GM18505 (cell line): ENCODE results near the gene PRADC1.

Source experiments
- ATAC-seq: cut with Tn5 transposase; IDR thresholded peaks from one replicate; pipeline ENCODE4 v1.9.1; 2021; ENCODE audit not compliant: unreplicated experiment
- POLR2A ChIP-seq: IDR thresholded peaks from 4 replicates; pipeline ENCODE4 v1.6.1; 2011; ENCODE audit warnings: borderline replicate concordance; ENCODE audit not compliant: insufficient read depth, insufficient read length; ENCODE audit errors: extremely low read depth

PRADC1 gene

GRCh38 chr2:73235315-73236028 is 2.4 kb upstream of the PRADC1 start:
- TF ChIP-seq POLR2A, result no peak

DNA sequence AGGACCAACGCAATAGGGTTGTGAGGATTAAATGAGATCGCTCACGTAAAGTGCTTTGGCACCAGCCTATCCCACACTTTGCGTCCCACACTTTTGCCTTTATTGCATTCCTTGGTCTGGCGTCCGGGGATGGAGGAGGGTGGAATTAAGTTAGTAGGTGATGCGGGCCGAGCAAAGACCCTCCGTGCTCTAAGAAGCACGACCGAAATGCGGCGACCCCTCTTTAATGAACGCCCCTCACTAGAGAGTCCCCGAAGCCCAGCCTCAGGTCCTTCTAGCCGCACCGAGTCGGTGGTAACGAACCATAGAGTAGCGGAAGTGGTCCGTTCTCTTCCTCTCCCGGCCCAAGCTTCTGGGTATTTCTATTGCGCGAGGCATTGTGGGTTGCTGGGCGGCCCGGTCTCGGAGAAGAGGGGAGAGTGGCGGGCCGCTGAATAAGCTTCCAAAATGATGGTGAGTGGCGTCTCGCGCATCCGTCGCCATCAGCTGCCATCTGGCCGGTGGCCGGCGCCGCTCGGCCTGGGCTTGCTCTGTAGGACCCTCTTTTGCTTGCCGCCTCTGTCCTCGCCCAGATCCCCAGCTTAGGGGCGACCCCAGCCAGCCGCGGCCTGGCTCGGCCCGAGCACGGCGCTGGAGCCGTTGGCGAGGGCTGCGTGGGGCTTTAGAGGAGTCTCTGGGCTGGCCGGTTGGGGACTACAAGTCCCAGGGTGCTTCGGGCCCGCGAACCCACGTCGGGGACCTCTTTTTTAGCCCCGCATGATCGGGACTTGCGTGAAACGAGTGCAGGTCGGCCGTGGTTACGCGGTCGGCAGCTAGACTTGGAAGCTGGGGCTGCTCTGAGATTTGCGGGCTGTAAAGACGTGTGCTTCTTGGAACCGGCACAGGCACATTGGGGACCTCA is 1.1 kb upstream of the PRADC1 start, which contains the start of gene CCT7:
CCT7 (plus strand) TSS at position 377 of the 901 bp plus-strand sequence; CDS start at position 448, 71 bp downstream.
- TF ChIP-seq POLR2A, result peak; percentile 99
- ATAC-seq, result peak; percentile 53

More at GRCh38 chr2:73235315-73236028, 2.4 kb upstream of the PRADC1 start:
- no peak for ATAC-seq

DNA sequence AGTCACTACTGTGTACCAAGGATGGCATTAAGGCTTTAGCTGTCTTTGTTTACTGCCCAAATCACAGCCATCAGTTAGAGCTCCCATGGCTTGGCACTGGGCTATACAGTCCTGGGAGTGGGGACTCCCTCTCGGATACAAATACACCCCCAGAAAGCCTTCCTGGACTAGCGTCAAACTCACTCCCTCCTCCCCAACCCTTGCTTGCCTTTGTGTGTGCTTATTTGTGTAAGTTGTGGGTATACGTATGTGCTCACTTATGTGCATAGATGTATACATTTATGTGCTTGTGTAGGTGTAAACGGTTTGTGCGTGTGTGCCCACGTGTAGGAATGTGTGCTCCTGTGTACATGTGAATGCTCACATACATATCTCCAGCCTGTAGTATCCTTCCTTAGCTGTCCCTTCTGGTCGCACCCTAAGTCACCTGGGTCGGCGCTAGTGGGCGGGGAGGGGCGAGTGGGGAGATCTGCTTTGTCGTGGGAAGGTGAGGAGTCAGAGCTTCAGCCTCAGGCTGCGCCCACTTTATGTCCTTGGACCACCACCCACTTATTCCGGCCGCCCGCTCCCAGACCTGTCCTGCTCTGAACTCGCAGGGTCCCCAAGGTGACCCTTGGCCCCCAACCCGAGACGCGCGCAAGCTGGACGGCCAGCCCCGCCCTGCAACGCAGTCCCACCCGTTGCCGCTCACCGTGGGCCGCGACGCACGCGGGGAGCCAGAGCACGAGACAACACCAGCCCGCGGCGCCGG is 461 bp downstream of the PRADC1 start:
- no peak for TF ChIP-seq POLR2A
- no peak for ATAC-seq

- no peak for ATAC-seq
- TF ChIP-seq POLR2A, result no peak
These were observed 4.4 kb downstream of the PRADC1 start for GRCh38 chr2:73228631-73229030.

DNA sequence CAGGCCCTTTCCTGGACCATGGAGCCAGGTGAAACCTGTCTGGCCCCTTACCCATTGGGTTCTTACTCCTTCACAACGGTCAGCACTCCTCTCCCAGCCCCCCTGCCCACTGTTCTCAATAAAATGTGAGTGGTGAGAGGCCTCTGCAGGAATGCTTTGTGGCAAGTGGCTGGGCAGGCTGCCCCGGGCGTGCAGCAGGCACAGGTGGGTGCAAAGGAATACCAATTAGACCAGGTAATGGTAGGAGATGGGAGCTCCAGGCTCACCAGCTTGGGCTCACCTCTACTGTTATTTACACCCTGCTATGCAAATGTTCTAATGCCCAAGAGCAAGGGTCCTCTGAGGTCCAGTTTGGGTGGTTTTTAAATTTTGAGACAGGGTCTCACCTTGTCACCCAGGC is 6.0 kb downstream of the PRADC1 start:
- ATAC-seq, result no peak
- TF ChIP-seq POLR2A, result no peak

DNA sequence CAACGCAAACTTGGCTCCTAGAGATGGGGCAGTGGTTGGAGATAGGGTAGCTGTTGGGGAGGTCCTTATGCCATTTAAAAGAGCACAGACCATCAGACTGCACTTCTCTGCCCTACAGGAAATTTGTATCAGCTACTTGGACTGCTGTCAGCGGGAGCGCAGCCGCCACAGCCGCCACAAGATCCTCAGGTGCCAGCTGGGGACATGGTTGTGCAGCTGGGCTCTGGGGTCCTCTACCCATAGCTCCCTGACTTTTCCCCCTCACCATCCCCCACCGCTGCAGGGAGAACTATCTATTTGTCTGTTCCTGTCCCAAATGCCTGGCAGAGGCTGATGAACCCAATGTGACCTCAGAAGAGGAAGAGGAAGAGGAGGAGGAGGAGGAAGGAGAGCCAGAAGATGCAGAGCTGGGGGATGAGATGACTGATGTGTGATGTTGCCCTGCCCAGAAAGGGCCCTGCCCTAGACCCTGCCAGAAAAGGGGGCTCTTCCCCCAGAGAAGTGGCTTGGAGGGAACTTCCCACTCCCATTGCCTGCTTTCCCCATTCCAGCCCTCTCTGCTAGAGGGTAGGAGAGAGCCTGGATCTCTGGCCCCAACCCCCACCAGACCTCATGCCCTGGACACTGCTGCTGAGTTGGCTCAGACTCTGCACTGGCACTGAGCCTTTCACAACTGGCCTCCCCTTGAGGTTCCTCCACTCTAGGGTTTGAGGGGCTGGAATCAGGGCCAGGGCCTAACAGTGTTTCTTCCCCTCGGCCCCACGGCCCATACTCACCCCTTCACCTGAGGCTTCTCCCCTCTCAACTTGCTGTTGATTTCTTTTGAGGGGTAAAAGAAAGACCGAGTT is 7.3 kb downstream of the PRADC1 start:
- no peak for TF ChIP-seq POLR2A
- no peak for ATAC-seq

- TF ChIP-seq POLR2A, result no peak
- no peak for ATAC-seq
These were observed 9.2 kb downstream of the PRADC1 start for GRCh38 chr2:73223821-73224220.

GRCh38 chr2:73218298-73218697 is 14.7 kb downstream of the PRADC1 start:
- no peak for TF ChIP-seq POLR2A
- no peak for ATAC-seq

- no peak for TF ChIP-seq POLR2A
- ATAC-seq, result no peak
These were observed 15.2 kb downstream of the PRADC1 start for GRCh38 chr2:73217826-73218225.

GRCh38 chr2:73217160-73217559 is 15.9 kb downstream of the PRADC1 start:
- no peak for TF ChIP-seq POLR2A
- ATAC-seq, result no peak

GRCh38 chr2:73215254-73215653 is 17.8 kb downstream of the PRADC1 start:
- TF ChIP-seq POLR2A, result no peak
- ATAC-seq, result no peak

- ATAC-seq, result peak; percentile 90
- TF ChIP-seq POLR2A, result peak; percentile 64
These were observed 18.7 kb downstream of the PRADC1 start, which contains the start of gene SMYD5 for GRCh38 chr2:73214120-73215035. SMYD5 (plus strand) TSS chr2:73214245; CDS start chr2:73214267, 22 bp downstream.
